Measurements from ENCODE around the gene AS3MT.

DNA sequence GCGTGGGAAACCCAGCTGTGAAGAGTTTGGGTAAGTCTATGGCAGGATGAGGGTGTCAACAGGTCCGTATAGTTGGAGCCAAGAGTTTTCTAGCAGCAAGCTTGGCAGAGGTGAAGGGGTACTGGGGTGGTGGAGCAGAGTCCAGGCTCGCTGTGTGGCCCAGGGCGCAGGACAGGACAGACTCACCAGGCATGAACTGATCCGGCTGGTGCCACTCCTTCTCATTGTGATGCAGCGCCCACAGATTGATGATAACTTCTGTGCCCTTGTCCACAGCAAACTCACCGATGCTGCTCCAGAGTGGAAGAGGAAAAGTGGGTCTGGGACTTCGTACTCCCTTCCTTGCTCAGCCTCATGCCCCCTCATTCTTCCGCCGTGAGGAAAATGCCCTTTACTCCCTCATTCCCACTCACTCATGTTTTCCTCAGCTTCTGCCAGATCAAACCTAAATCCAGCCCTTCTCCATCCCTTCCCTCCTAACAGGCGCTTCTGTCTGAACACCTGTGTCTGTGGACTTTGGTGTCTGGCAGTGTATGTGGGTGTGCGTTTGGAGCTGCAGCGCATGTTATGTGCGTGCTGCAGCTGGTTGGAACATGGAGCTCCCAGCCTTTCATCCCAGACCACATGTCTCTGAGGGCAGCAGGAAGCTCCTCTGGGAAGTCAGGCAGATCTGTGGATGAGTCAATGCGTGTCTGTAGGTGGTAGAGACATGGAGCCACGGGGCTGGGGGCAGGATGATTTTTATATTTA, 37.8 kb upstream of the AS3MT start:
- TF ChIP-seq, protein P1, sequence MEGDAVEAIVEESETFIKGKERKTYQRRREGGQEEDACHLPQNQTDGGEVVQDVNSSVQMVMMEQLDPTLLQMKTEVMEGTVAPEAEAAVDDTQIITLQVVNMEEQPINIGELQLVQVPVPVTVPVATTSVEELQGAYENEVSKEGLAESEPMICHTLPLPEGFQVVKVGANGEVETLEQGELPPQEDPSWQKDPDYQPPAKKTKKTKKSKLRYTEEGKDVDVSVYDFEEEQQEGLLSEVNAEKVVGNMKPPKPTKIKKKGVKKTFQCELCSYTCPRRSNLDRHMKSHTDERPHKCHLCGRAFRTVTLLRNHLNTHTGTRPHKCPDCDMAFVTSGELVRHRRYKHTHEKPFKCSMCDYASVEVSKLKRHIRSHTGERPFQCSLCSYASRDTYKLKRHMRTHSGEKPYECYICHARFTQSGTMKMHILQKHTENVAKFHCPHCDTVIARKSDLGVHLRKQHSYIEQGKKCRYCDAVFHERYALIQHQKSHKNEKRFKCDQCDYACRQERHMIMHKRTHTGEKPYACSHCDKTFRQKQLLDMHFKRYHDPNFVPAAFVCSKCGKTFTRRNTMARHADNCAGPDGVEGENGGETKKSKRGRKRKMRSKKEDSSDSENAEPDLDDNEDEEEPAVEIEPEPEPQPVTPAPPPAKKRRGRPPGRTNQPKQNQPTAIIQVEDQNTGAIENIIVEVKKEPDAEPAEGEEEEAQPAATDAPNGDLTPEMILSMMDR (IDR thresholded peaks at IDR 0.05; ENCODE audit: insufficient read depth, low read depth, low read length): no peak
- no peak for TF ChIP-seq EZH2 (IDR thresholded peaks at IDR 0.05; ENCODE audit: insufficient read depth, low read length)

Data from astrocyte (in vitro differentiated cells and primary cell).